IPS-18c (cell line): ENCODE measurements around the gene AOC3.
"Not testable (repeated sequence)": the region's sequence is repeated elsewhere in the genome, so short reads cannot be mapped to it uniquely, and the experiment has no call there.

Source experiments
- H3K4me3 ChIP-seq: 2 replicates; pipeline ENCODE4 v1.7.0; 2013; ENCODE audit warnings: low read depth, mild to moderate bottlenecking, low read length, moderate library complexity; ENCODE audit not compliant: insufficient read depth
- H3K9me3 ChIP-seq: one replicate; pipeline ENCODE4 v1.6.1; 2013; ENCODE audit warnings: mild to moderate bottlenecking, low read length, moderate library complexity; ENCODE audit not compliant: control insufficient read depth, insufficient read depth

AOC3 gene

GRCh38 chr17:42855048-42855596 is 4.1 kb downstream of the AOC3 start:
- H3K4me3 ChIP-seq: no peak overlapping the region

GRCh38 chr17:42856093-42856492 is 5.1 kb downstream of the AOC3 start:
- not testable (repeated sequence) for H3K4me3 ChIP-seq, H3K9me3 ChIP-seq

More at GRCh38 chr17:42855048-42855596, 4.1 kb downstream of the AOC3 start:
- H3K9me3 ChIP-seq: no peaks in the 10 kb centered on the region

GRCh38 chr17:42856516-42856915 is 5.5 kb downstream of the AOC3 start:
- H3K9me3 ChIP-seq, H3K4me3 ChIP-seq: not testable (repeated sequence)

- Histone ChIP-seq H3K4me3 (no peak overlapping the region), H3K9me3 (no peaks in the 10 kb centered on the region)
These were observed 6.4 kb downstream of the AOC3 start for GRCh38 chr17:42857389-42857788.

GRCh38 chr17:42865638-42866094 is 14.7 kb downstream of the AOC3 start:
- no peaks in the 10 kb centered on the region for H3K9me3 ChIP-seq
- no peak overlapping the region for H3K4me3 ChIP-seq

- H3K9me3 ChIP-seq: no peaks in the 10 kb centered on the region
- H3K4me3 ChIP-seq: no peak overlapping the region
These were observed 15.2 kb downstream of the AOC3 start for GRCh38 chr17:42866216-42866615.

- Histone ChIP-seq H3K4me3 (no peak overlapping the region), H3K9me3 (peaks cover 2% of the 10 kb centered on the region)
These were observed 15.9 kb downstream of the AOC3 start for GRCh38 chr17:42866631-42867575.

GRCh38 chr17:42867694-42868261 is 16.8 kb downstream of the AOC3 start:
- not testable (repeated sequence) for H3K9me3 ChIP-seq, H3K4me3 ChIP-seq

- H3K4me3 ChIP-seq: no peak overlapping the region
These were observed 17.3 kb downstream of the AOC3 start for GRCh38 chr17:42868338-42868737.

GRCh38 chr17:42871647-42872046 is 20.6 kb downstream of the AOC3 start:
- Histone ChIP-seq H3K9me3 (peaks cover 2% of the 10 kb centered on the region), H3K4me3 (no peak overlapping the region)

More at GRCh38 chr17:42868338-42868737, 17.3 kb downstream of the AOC3 start:
- H3K9me3 ChIP-seq: peaks cover 2% of the 10 kb centered on the region

GRCh38 chr17:42872251-42872965 is 21.4 kb downstream of the AOC3 start:
- H3K9me3 ChIP-seq: peaks cover 2% of the 10 kb centered on the region
- H3K4me3 ChIP-seq: no peak overlapping the region

- peaks cover 2% of the 10 kb centered on the region for H3K9me3 ChIP-seq
- H3K4me3 ChIP-seq: no peak overlapping the region
These were observed 22.3 kb downstream of the AOC3 start for GRCh38 chr17:42873315-42873714.

- H3K9me3 ChIP-seq, H3K4me3 ChIP-seq: not testable (repeated sequence)
These were observed 23.1 kb downstream of the AOC3 start for GRCh38 chr17:42873932-42874695.

- H3K4me3 ChIP-seq: no peak overlapping the region
These were observed 26.0 kb downstream of the AOC3 start for GRCh38 chr17:42877037-42877436.

GRCh38 chr17:42878123-42878880 is 27.3 kb downstream of the AOC3 start:
- Histone ChIP-seq H3K4me3 (no peak overlapping the region), H3K9me3 (no peaks in the 10 kb centered on the region)

More at GRCh38 chr17:42877037-42877436, 26.0 kb downstream of the AOC3 start:
- H3K9me3 ChIP-seq: no peaks in the 10 kb centered on the region

- Histone ChIP-seq H3K9me3 (no peaks in the 10 kb centered on the region), H3K4me3 (no peak overlapping the region)
These were observed 28.1 kb downstream of the AOC3 start for GRCh38 chr17:42878924-42879595.
